Psoas muscle (tissue), 8 donors: ENCODE results near the gene ACY1. TPM values are rescaled to one million over a fixed set of nuclear protein-coding genes. Genes with fewer than 3 reads are reported as not detected.

Source experiments
- ATAC-seq, 4 donors: fragments of 200-7000 bp; cut with Tn5 transposase; one replicate each; pipeline ENCODE4 v1.9.1; 2020; ENCODE audit warnings: moderate library complexity in 3 of 4, mild to moderate bottlenecking in 2 of 4
- DNase-seq, 2 donors: peaks; one replicate each; pipeline ENCODE4 v3.0.0-alpha.2; 2020
- H3K27ac ChIP-seq: fragments of 200-600 bp; one replicate; pipeline ENCODE4 v1.8.0; 2022
- H3K27me3 ChIP-seq, 3 donors: fragments of 200-600 bp in 1 of 3; one replicate each; pipeline versions ENCODE4 v1.6.1 to v1.8.0; 2013 to 2022; ENCODE audit warnings: low read length in 2 of 3, mild to moderate bottlenecking in 2 of 3, moderate library complexity in 1 of 3; ENCODE audit not compliant: insufficient read depth in 3 of 3
- H3K36me3 ChIP-seq, 2 donors: fragments of 200-600 bp in 1 of 2; one replicate each; pipeline versions ENCODE4 v1.6.1 to v1.8.0; 2013 to 2022; ENCODE audit warnings: low read depth in 1 of 2, mild to moderate bottlenecking in 1 of 2, moderate library complexity in 1 of 2; ENCODE audit not compliant: insufficient read depth in 1 of 2
- H3K4me1 ChIP-seq: fragments of 200-600 bp; one replicate; pipeline ENCODE4 v1.8.0; 2022
- H3K4me3 ChIP-seq: fragments of 200-600 bp; one replicate; pipeline ENCODE4 v1.8.0; 2022; ENCODE audit warnings: mild to moderate bottlenecking
- H3K9me3 ChIP-seq: fragments of 200-600 bp; one replicate; pipeline ENCODE4 v1.8.0; 2022
- WGBS, 3 donors: extraction: QIAGEN DNeasy Blood & Tissue Kit; methylation state at CpG; one replicate each; pipeline versions ENCODE4 v1.1.6 to v1.1.7; 2013; 5-methylcytosine and 5-hydroxymethylcytosine counted together
- intact Hi-C, 2 donors: fragments of 100-400 bp; cut with DNase I; formaldehyde crosslinking; loops; one replicate each; pipeline versions ENCODE4 v1.11.0 to v1.14.2; 2022
- polyA plus RNA-seq, 3 donors: library from polyadenylated mRNA; stranded (reverse); fragments of 200-250 nt; gene quantifications; one replicate each; pipeline ENCODE4 v1.2.3, GENCODE V29; 2013
- total RNA-seq, 4 donors: library from RNA; stranded (reverse); fragmentation: NEBNext Ultra II Directional in 2 of 4; extraction: Animal tissue kit (Norgen Biotek cat#: 25700) in 2 of 4; gene quantifications; one replicate each; pipeline versions ENCODE4 v1.2.1 to v1.2.4, GENCODE V29; 2021 to 2023
- TF ChIP-seq, protein P1 (sequence below): fragments of 200-600 bp; IDR thresholded peaks from one replicate; pipeline ENCODE4 v1.8.0; 2022; ENCODE audit warnings: antibody characterized with exemption
- donor health status: healthy with polysubstance abuse.
- donor health status: DM: no; HTN: no; CAD: no; lungs with moderate emphysema.
- donor health status: Bipolar disorder and iron deficiency.
- donor health status: healthy.
- donor health status: DM: yes; HTN: yes; CAD: no.
- donor health status: DM: no; HTN: no; CAD: no.
- donor health status: DM: no; HTN: no; CAD: no.
- donor health status: DM: yes; HTN: yes; CAD: no.

ACY1 gene
- total and polyA plus RNA-seq, 7 donors, result 19.9 to 59.3 (median 37.6) TPM

DNA sequence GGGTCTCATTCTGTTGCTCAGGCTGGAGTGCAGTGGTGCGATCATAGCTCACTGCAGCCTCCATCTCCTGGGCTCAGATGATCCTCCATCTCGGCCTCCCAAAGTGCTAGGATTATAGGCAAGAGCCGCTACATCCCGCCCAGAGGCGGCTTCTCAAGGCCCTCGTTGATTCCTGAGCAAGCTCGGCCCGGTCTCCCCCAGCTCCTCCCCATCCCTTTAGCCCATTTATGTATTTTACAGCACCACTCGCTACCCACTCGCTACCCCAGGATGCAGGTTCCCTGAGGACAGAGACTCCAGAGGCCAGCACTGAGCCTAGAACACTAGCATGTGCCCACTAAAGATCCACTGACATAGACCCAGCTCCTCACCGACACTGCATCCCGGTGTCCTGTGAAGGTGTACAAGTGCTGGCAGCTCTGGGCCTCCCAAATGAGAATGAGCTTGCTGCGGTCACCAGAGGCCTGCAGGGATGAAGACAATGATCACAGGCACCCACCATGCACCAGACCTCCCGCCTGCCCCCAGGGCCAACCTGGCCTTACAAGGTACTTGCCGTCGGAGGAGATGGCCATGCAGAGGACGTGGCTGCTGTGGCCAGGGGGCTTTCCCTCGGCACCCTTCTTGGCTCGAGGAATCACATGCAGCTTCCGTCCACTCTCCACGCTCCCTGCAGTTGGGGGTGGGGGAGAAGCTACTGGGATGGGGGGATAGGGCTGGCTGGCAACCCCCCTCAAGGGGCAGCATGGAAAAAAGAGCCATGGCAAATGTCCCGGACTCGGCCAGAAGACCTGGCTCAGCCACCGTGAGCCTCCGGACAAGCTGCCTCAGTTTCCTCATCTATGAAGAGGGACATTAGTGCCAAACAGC is 47.2 kb upstream of the ACY1 start:
- TF ChIP-seq, protein P1, sequence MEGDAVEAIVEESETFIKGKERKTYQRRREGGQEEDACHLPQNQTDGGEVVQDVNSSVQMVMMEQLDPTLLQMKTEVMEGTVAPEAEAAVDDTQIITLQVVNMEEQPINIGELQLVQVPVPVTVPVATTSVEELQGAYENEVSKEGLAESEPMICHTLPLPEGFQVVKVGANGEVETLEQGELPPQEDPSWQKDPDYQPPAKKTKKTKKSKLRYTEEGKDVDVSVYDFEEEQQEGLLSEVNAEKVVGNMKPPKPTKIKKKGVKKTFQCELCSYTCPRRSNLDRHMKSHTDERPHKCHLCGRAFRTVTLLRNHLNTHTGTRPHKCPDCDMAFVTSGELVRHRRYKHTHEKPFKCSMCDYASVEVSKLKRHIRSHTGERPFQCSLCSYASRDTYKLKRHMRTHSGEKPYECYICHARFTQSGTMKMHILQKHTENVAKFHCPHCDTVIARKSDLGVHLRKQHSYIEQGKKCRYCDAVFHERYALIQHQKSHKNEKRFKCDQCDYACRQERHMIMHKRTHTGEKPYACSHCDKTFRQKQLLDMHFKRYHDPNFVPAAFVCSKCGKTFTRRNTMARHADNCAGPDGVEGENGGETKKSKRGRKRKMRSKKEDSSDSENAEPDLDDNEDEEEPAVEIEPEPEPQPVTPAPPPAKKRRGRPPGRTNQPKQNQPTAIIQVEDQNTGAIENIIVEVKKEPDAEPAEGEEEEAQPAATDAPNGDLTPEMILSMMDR, result no peak
- WGBS, 3 donors, result 95 to 97% (median 96%) methylated on average over 25 of the region's 25 CpGs
- Histone ChIP-seq H3K9me3 (no peaks in the 10 kb centered on the region), H3K27ac (no peak overlapping the region), H3K36me3 (peaks cover 9 to 83% of the 10 kb centered on the region in 2 donors), H3K4me1 (peaks cover 15% of the 10 kb centered on the region), H3K27me3 (no peaks in the 10 kb centered on the region), H3K4me3 (no peak overlapping the region)
- no peak for ATAC-seq
- intact Hi-C loops, result no loop called here
- no peak for DNase-seq

DNA sequence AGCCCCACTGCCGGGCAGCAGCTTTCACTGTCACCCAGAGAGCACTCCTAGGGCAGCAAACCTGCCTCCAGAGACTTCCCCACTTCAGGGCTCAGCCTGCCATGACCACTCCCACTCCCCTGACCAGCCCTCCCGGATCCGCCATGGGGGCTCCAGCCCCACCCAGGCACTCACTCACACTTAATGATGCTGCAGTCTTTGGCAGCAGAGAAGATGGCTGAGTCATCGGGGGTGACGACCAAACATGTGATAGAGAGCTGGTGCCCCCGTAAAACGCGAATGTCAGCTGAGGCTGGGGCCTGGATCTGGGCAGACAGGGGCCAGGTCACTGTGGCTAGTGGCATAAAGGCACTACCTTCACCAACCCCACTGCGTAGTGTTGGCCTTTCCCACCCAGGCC is 46.3 kb upstream of the ACY1 start:
- no peak overlapping the region for H3K4me3 ChIP-seq
- intact Hi-C loops, result no loop called here
- DNase-seq (no peak), ATAC-seq (no peak)
- H3K27me3 ChIP-seq, result no peaks in the 10 kb centered on the region
- H3K9me3 ChIP-seq, result no peaks in the 10 kb centered on the region
- TF ChIP-seq, protein P1, result no peak
- H3K27ac ChIP-seq, result no peak overlapping the region
- WGBS, 3 donors, result 75 to 87% (median 82%) methylated on average over 9 of the region's 9 CpGs
- peaks cover 9 to 80% of the 10 kb centered on the region in 2 donors for H3K36me3 ChIP-seq
- peaks cover 16% of the 10 kb centered on the region for H3K4me1 ChIP-seq

DNA sequence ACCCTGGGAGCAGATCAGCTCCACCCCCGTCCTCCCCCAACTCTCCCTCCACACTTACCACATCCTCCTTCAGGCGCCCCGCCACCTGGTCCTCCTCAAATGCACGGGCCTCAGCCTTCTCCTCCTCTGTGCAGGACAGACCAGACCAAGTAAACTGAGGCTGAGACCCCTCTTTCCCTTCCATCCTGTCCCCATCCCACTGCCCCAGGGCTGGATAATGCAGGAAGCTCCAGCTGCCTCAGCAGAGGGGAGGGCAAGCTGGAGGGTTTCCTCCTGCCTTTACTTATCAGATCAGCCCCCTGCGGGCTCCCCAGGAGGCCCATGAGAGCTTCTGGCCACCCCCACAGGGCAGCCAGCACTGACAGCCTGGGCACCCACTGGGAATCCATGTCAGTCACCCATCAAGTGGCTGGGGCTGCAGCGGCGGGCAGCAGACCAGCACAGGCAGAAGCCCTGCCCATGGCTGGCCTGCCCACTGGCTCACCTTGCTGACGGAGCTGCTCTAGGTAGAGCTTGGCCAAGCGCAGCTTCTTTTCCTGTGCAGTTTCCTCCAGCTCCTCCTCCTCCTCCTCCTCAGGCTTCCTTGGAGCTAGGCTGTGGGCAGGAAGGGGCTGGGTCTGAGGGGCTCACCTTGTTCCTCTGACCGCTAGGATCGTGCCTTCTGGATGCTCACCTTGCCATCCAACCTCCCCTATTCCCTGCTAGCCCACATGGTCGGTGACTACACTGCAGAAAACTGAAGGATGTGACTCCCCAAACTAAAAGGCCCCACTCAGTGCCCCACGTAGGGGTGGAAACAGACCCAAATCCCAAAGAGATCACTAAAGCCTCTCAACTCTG is 45.5 kb upstream of the ACY1 start:
- Histone ChIP-seq H3K27ac (no peak overlapping the region), H3K9me3 (no peaks in the 10 kb centered on the region), H3K36me3 (peaks cover 9 to 75% of the 10 kb centered on the region in 2 donors), H3K4me3 (no peak overlapping the region), H3K27me3 (no peaks in the 10 kb centered on the region), H3K4me1 (peaks cover 20% of the 10 kb centered on the region)
- intact Hi-C loops, result no loop called here
- TF ChIP-seq, protein P1, result no peak
- ATAC-seq (no peak), DNase-seq (no peak)
- 93 to 95% (median 93%) methylated on average over 13 of the region's 13 CpGs for WGBS, 3 donors

DNA sequence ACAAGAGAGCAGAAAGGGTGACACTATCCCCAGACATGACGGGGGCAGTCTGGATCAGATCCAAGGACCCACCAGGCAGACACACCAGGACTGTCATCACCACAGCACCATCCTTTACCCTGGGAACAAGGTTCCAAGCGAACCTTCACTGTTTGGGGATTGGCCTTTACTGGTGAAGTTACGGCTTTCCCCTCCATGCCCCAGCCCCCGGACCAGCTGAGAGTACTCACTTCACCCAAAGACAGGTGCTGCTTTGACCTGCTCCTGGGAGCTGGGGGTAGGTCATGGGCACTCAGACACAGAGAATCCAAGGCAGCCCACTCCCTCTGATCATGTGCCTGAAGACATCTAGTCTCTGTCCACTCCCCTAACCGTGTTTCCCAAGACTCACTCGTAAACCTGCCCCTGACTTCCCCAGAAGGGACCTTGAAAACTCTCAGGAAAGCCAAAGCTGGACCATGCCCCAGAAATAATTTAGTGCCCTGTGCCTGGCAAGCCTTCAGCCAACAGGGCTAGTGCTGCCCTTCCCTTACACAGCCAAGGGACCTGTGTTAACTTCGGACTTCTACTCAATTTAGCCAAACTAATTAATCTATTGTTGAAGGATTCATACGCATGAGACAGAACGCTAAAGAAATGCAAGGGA is 44.4 kb upstream of the ACY1 start:
- DNase-seq, result no peak
- Histone ChIP-seq H3K4me1 (peaks cover 26% of the 10 kb centered on the region), H3K9me3 (no peaks in the 10 kb centered on the region), H3K4me3 (no peak overlapping the region), H3K27ac (no peak overlapping the region), H3K36me3 (peaks cover 7 to 65% of the 10 kb centered on the region in 2 donors), H3K27me3 (no peaks in the 10 kb centered on the region)
- intact Hi-C loops, result no loop called here
- WGBS, 3 donors, result 84 to 90% (median 84%) methylated on average over 9 of the region's 9 CpGs
- TF ChIP-seq, protein P1, result no peak
- ATAC-seq, result no peak
